Measurements from ENCODE around the gene PPP1CA. TPM values are rescaled to one million over a fixed set of nuclear protein-coding genes. Genes with fewer than 3 reads are reported as not detected.

The PPP1CA gene
- total RNA-seq, 1 experiment from 2014 or later = 339 TPM

- peak; percentile 91 for DNase-seq (ENCODE audit: low read depth)
Measured at GRCh38 chr11:67353317-67354074, 48.2 kb downstream of the PPP1CA start, which contains the start of gene POLD4. Gene POLD4, minus strand, starts transcription at chr11:67353546. Its CDS starts 147 bp downstream, at chr11:67353399.

DNA sequence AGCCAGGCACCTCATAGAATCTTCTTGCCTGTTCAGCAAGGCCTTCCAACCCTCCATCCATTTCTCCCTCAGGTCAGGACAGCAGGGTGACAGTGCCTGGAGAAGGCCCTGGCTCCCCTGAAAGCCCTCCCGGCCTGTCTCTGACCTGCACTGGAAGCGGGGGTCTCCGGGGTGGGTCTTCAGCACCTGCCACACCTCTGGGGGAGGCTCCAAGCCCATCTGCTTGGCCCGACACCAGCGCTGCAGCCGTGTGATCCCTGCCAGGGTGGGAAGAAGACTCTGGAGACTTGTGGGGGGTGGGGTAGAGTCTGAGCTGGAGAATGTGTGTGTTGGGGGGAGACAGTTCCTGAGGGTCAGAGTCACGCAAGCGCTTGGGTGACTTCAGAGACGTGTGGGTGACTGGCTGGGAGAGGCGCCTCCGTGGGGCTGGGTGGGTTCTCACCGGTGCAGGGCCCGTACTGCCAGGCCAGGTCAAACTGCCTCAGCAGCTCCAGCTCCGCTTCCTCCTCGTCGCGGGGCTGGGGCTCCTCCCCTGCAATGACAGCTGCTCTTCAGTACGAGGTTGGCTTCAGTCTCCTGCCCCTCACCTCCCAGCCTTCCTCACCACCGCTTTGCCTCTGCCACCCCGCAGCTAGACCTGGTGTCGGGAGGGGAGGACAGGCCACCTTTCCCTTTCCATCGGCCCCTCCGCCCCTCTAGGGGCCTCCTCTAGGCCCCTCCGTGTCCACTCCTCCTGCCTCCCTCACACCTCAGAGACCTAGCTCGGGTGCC is 48.9 kb downstream of the PPP1CA start:
- DNase-seq (ENCODE audit: low read depth) = no peak

DNA sequence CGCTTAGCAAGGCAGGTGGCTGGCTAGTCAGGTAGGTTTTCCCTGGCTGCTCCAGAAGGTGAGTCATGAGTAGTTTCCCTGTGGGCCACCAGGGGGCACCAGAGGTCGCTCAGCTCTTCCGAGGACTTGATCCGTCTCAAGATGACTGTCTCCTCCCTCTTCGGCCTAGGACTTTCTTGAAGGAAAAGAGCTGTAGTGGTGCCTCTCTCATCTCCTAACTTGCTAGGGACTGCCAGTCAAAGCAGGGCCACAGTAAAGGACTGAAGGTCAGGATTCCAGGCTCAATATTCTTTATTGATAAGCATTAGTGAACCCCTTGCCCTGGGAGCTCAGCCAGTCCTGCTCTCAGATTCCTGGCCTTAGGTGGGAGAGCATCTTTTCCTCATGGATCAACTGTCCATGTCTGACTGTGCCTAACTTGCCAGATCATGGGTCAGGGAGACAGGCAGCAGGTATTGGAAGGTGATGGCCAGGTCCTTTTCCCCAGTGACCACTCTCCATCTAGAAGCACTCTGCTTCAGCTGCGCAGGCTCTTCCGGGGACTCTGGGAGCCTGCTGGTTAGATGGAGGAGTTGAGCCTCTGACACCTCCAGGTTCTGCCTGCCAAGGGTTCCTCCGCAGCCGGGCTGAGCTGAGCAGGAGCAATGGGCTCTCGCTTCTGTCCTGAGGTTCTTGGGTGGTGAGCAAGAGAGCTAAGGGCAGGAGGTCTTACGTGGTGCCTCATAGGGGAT is 50.2 kb downstream of the PPP1CA start:
- peak; percentile 70 for DNase-seq (ENCODE audit: low read depth)

GRCh38 chr11:67349928-67350465 is 51.7 kb downstream of the PPP1CA start:
- DNase-seq (ENCODE audit: low read depth) = no peak

DNA sequence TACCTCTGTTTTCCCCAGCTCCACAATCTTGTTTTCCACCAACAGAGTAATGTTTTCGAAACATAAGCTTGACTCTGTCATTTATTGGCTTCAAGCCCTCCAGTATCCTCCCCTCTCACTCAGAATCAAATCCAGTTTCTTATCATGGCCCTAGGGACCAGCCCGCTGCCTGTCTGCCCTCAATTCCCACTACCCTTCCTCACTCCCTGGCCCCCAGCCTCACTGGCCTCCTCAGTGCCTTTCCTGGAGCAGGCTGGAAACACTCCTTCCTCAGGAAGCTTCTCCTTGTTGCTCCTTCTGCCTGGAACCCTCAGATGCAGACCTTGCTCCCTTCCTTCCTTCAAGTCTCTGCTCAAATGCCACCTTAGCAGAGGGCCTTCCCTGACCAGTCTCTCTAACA is 52.2 kb downstream of the PPP1CA start:
- no peak for DNase-seq (ENCODE audit: low read depth)

- DNase-seq (ENCODE audit: low read depth) = no peak
Measured at GRCh38 chr11:67349036-67349435, 52.6 kb downstream of the PPP1CA start.

Small RNA genes lying within 50 kb of the gene (small RNA-seq; reads per million reads assigned to genes)
- not detected for gene RN7SKP239
- not detected for gene RNU6-1238P

Other genes with a start within 250 kb of the PPP1CA start
- gene GRK2, start 135.4 kb downstream of the PPP1CA start, total RNA-seq (2014; rRNA removed; shearing (Covaris generic)) = 42.6 and 51.5 TPM in 2 replicates
- gene ANKRD13D, start 112.6 kb downstream of the PPP1CA start, total RNA-seq (2014; rRNA removed; shearing (Covaris generic)) = 26.5 and 27.6 TPM in 2 replicates
- 2.2 and 2.9 TPM in 2 replicates for gene SSH3, start 98.3 kb downstream of the PPP1CA start, total RNA-seq (2014; rRNA removed; shearing (Covaris generic))
- gene POLD4, start 48.3 kb downstream of the PPP1CA start, total RNA-seq (2014; rRNA removed; shearing (Covaris generic)) = 34.5 and 39.4 TPM in 2 replicates
- gene CLCF1, start 28.3 kb downstream of the PPP1CA start, total RNA-seq (2014; rRNA removed; shearing (Covaris generic)) = 7.5 and 9.3 TPM in 2 replicates
- 6.5 and 11.7 TPM in 2 replicates for gene RAD9A, start 9.9 kb downstream of the PPP1CA start, total RNA-seq (2014; rRNA removed; shearing (Covaris generic))
- gene TBC1D10C, start 2.2 kb upstream of the PPP1CA start, total RNA-seq (2014; rRNA removed; shearing (Covaris generic)) = 0.05 TPM in 1 of 2 replicates, not detected in the other
- 0.13 TPM in 1 of 2 replicates, not detected in the other for gene CARNS1, start 13.8 kb upstream of the PPP1CA start, total RNA-seq (2014; rRNA removed; shearing (Covaris generic))
- gene RPS6KB2, start 26.6 kb upstream of the PPP1CA start, total RNA-seq (2014; rRNA removed; shearing (Covaris generic)) = 49.0 and 52.7 TPM in 2 replicates
- gene PTPRCAP, start 35.8 kb upstream of the PPP1CA start, total RNA-seq (2014; rRNA removed; shearing (Covaris generic)) = 0.60 TPM in 1 of 2 replicates, not detected in the other
- gene CORO1B, start 41.6 kb upstream of the PPP1CA start, total RNA-seq (2014; rRNA removed; shearing (Covaris generic)) = 113 and 151 TPM in 2 replicates
- gene GPR152, start 50.9 kb upstream of the PPP1CA start, total RNA-seq (2014; rRNA removed; shearing (Covaris generic)) = not detected in 2 replicates
- not detected in 2 replicates for gene CABP4, start 53.5 kb upstream of the PPP1CA start, total RNA-seq (2014; rRNA removed; shearing (Covaris generic))
- 3.3 and 6.9 TPM in 2 replicates for gene TMEM134, start 67.4 kb upstream of the PPP1CA start, total RNA-seq (2014; rRNA removed; shearing (Covaris generic))
- gene AIP, start 81.2 kb upstream of the PPP1CA start, total RNA-seq (2014; rRNA removed; shearing (Covaris generic)) = 81.5 and 91.2 TPM in 2 replicates
- 0.13 and 0.90 TPM in 2 replicates for gene PITPNM1, start 103.5 kb upstream of the PPP1CA start, total RNA-seq (2014; rRNA removed; shearing (Covaris generic))
- 20.0 and 24.7 TPM in 2 replicates for gene CDK2AP2, start 106.3 kb upstream of the PPP1CA start, total RNA-seq (2014; rRNA removed; shearing (Covaris generic))
- gene CABP2, start 121.6 kb upstream of the PPP1CA start, total RNA-seq (2014; rRNA removed; shearing (Covaris generic)) = not detected in 2 replicates
- gene GSTP1, start 182.0 kb upstream of the PPP1CA start, total RNA-seq (2014; rRNA removed; shearing (Covaris generic)) = 904 and 1,034 TPM in 2 replicates
- 202 and 217 TPM in 2 replicates for gene NDUFV1, start 205.1 kb upstream of the PPP1CA start, total RNA-seq (2014; rRNA removed; shearing (Covaris generic))
- 17.0 and 21.5 TPM in 2 replicates for gene NUDT8, start 228.1 kb upstream of the PPP1CA start, total RNA-seq (2014; rRNA removed; shearing (Covaris generic))
- gene TBX10, start 237.9 kb upstream of the PPP1CA start, total RNA-seq (2014; rRNA removed; shearing (Covaris generic)) = not detected in 2 replicates
- not detected in 2 replicates for gene ACY3, start 248.9 kb upstream of the PPP1CA start, total RNA-seq (2014; rRNA removed; shearing (Covaris generic))

Measured in HT1080 (cell line).